Osteoblast (primary cell): Measurements from ENCODE around the gene SHB. TPM values are rescaled to one million over a fixed set of nuclear protein-coding genes. Genes with fewer than 3 reads are reported as not detected.
"Not testable (repeated sequence)": the region's sequence is repeated elsewhere in the genome, so short reads cannot be mapped to it uniquely, and the experiment has no call there.

Experiments used
- DNase-seq: peaks from one replicate; pipeline ENCODE4 v3.0.0; 2011; ENCODE audit warnings: low spot score, mixed read lengths; ENCODE audit not compliant: insufficient read length; ENCODE audit errors: missing footprints
- H2AFZ ChIP-seq: 2 replicates; pipeline ENCODE4 v1.6.0; 2011; ENCODE audit warnings: mild to moderate bottlenecking, low read length
- H3K27ac ChIP-seq: 2 replicates; pipeline ENCODE4 v1.5.1; 2011; ENCODE audit warnings: mild to moderate bottlenecking, low read depth, low read length, moderate library complexity
- H3K27me3 ChIP-seq: 2 replicates; pipeline ENCODE4 v1.6.0; 2012; ENCODE audit warnings: mild to moderate bottlenecking, control low read depth, inconsistent platforms, low read length, moderate library complexity; ENCODE audit not compliant: insufficient read depth
- H3K36me3 ChIP-seq: 2 replicates; pipeline ENCODE4 v1.5.1; 2011; ENCODE audit warnings: mild to moderate bottlenecking, low read length, control low read depth, moderate library complexity; ENCODE audit not compliant: insufficient read depth
- H3K4me1 ChIP-seq: 2 replicates; pipeline ENCODE4 v1.5.1; 2011; ENCODE audit warnings: mild to moderate bottlenecking, low read length, control low read depth, moderate library complexity; ENCODE audit not compliant: insufficient read depth
- H3K4me2 ChIP-seq: 2 replicates; pipeline ENCODE4 v1.6.0; 2011; ENCODE audit warnings: mild to moderate bottlenecking, low read length; ENCODE audit not compliant: insufficient read depth
- H3K4me3 ChIP-seq: fragments of 200-600 bp; sonication (generic); 3 replicates; pipeline ENCODE4 v1.5.1; 2012; ENCODE audit warnings: mild to moderate bottlenecking, low read length, inconsistent platforms; ENCODE audit not compliant: insufficient read depth
- H3K79me2 ChIP-seq: 2 replicates; pipeline ENCODE4 v1.6.0; 2012; ENCODE audit warnings: mild to moderate bottlenecking, low read length, control low read depth, inconsistent platforms; ENCODE audit not compliant: insufficient read depth
- H3K9me3 ChIP-seq: 2 replicates; pipeline ENCODE4 v1.5.1; 2011; ENCODE audit warnings: low read depth, low read length, control low read depth
- H4K20me1 ChIP-seq: 2 replicates; pipeline ENCODE4 v1.6.0; 2012; ENCODE audit warnings: mild to moderate bottlenecking, low read length, control low read depth; ENCODE audit not compliant: insufficient read depth
- CTCF ChIP-seq: IDR thresholded peaks from 2 replicates; pipeline ENCODE4 v1.5.1; 2011; ENCODE audit warnings: mild to moderate bottlenecking, low read depth, low read length, moderate library complexity; ENCODE audit errors: extremely low read depth
- total RNA-seq: library from RNA; depleted of rRNA; stranded (reverse); fragments of >200 nt; gene quantifications from 2 replicates; pipeline ENCODE4 v1.2.3, GENCODE V29; 2012

The SHB gene
- total RNA-seq, 1 donor = 9.4 TPM

GRCh38 chr9:37892063-37892462, 177.0 kb downstream of the SHB start:
- Histone ChIP-seq H3K9me3 (no peaks in the 10 kb centered on the region), H3K79me2 (peaks cover 26% of the 10 kb centered on the region), H3K4me1 (no peaks in the 10 kb centered on the region), H4K20me1 (peaks cover 7% of the 10 kb centered on the region), H3K4me2 (no peak overlapping the region), H3K27ac (no peak overlapping the region), H2AFZ (no peak overlapping the region), H3K36me3 (peaks cover 45% of the 10 kb centered on the region), H3K4me3 (no peak overlapping the region), H3K27me3 (no peaks in the 10 kb centered on the region)
- DNase-seq = no peak
- no peak for TF ChIP-seq CTCF

GRCh38 chr9:37891042-37891441, 178.0 kb downstream of the SHB start:
- H3K4me1 ChIP-seq, H3K27ac ChIP-seq, H3K4me3 ChIP-seq, DNase-seq, H3K9me3 ChIP-seq, H3K27me3 ChIP-seq, H2AFZ ChIP-seq, H4K20me1 ChIP-seq, H3K4me2 ChIP-seq: not testable (repeated sequence)
- Histone ChIP-seq H3K79me2 (peaks cover 22% of the 10 kb centered on the region), H3K36me3 (peaks cover 35% of the 10 kb centered on the region)

- no peaks in the 10 kb centered on the region for H3K4me1 ChIP-seq
- no peak overlapping the region for H2AFZ ChIP-seq
- H3K79me2 ChIP-seq = peaks cover 19% of the 10 kb centered on the region
- peaks cover 22% of the 10 kb centered on the region for H3K36me3 ChIP-seq
- no peak overlapping the region for H3K4me3 ChIP-seq
- no peak overlapping the region for H3K4me2 ChIP-seq
- no peaks in the 10 kb centered on the region for H3K27me3 ChIP-seq
- no peak overlapping the region for H3K27ac ChIP-seq
- H4K20me1 ChIP-seq = peaks cover 7% of the 10 kb centered on the region
- TF ChIP-seq CTCF = no peak
- no peak for DNase-seq
- no peaks in the 10 kb centered on the region for H3K9me3 ChIP-seq
These were observed 179.5 kb downstream of the SHB start for GRCh38 chr9:37889536-37889935.

GRCh38 chr9:37887977-37888583, 180.9 kb downstream of the SHB start:
- not testable (repeated sequence) for H2AFZ ChIP-seq, H3K4me1 ChIP-seq, H3K27ac ChIP-seq, DNase-seq, H3K9me3 ChIP-seq, H3K4me2 ChIP-seq, H3K27me3 ChIP-seq, H4K20me1 ChIP-seq, H3K4me3 ChIP-seq
- H3K79me2 ChIP-seq = peaks cover 16% of the 10 kb centered on the region
- H3K36me3 ChIP-seq = peaks cover 12% of the 10 kb centered on the region

GRCh38 chr9:37880916-37881479, 188.0 kb downstream of the SHB start:
- H4K20me1 ChIP-seq = no peaks in the 10 kb centered on the region
- no peaks in the 10 kb centered on the region for H3K27me3 ChIP-seq
- no peak for TF ChIP-seq CTCF
- H2AFZ ChIP-seq = no peak overlapping the region
- no peak overlapping the region for H3K27ac ChIP-seq
- peaks cover 13% of the 10 kb centered on the region for H3K36me3 ChIP-seq
- H3K4me3 ChIP-seq = no peak overlapping the region
- H3K79me2 ChIP-seq = no peaks in the 10 kb centered on the region
- DNase-seq = no peak
- H3K4me1 ChIP-seq = no peaks in the 10 kb centered on the region
- no peak overlapping the region for H3K4me2 ChIP-seq
- peaks cover 2% of the 10 kb centered on the region for H3K9me3 ChIP-seq
